ENCODE measurements around the gene EPHX1.

The EPHX1 gene

DNA sequence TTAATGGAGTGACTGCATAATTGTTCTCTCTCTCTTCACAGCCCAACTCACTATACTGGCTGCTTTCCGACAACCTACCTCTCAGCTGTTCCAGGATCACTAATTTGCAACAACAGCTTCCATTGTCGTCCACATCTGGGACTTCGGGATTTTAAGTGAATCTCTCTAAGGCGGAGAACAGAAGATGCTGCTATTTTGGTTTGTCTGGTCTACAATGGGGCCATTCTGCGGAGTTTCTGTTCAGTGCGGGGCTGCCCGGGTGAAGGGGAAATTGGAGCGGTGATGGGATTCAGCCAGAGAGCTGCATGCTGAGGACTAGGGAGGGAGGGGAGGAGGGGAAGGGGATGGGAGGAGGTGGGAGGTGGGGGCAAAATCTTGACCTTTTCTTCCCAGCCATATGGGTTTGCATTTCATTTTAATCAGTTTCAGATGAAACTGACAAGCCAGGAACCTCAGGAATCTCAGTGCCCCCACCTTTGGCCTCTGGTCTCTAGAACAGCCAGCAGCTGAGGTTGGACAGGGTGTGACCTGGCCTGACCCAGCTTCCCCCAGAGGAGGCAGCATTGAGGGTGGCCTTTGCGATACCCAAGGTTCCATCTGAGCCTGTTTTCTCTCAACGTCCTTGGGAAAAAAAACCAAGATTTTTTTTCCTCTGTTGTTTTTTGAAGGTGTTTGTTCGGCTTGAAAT lies 39.2 kb upstream of the EPHX1 start:
- Histone ChIP-seq H2BK15ac (ENCODE audit: low read length) (no peak overlapping the region), H2BK12ac (ENCODE audit: low read length) (no peak overlapping the region), H2BK5ac (ENCODE audit: low read length) (no peak overlapping the region), H3K18ac (ENCODE audit: low read length) (no peak overlapping the region), H2AK5ac (ENCODE audit: low read depth, low read length) (no peak overlapping the region), H3K79me1 (ENCODE audit: low read depth, low read length) (no peaks in the 10 kb centered on the region), H2BK120ac (ENCODE audit: low read depth, low read length) (no peak overlapping the region), H4K8ac (ENCODE audit: low read depth, low read length) (no peak overlapping the region), H3K36me3 (replicated peaks in 1 of 2; ENCODE audit: control insufficient read depth in 2 of 2, insufficient read depth in 2 of 2, low read length in 2 of 2) (no peaks in the 10 kb centered on the region), H3K9me3 (replicated peaks in 1 of 2; ENCODE audit: control insufficient read depth in 2 of 2, insufficient read depth in 1 of 2, low read depth in 1 of 2, low read length in 2 of 2) (no peaks in the 10 kb centered on the region), H3K23ac (ENCODE audit: low read depth, low read length, poor library complexity) (no peak overlapping the region), H2AFZ (ENCODE audit: low read length) (peak overlapping the region; percentile 50), H3K4me1 (ENCODE audit: control insufficient read depth in 2 of 2, insufficient read depth in 1 of 2, low read depth in 1 of 2, low read length in 2 of 2) (peaks cover 27 to 39% of the 10 kb centered on the region in 2 donors), H3K27me3 (ENCODE audit: control insufficient read depth in 3 of 3, insufficient read depth in 3 of 3, low read depth in 1 of 3, low read length in 3 of 3) (no peaks in the 10 kb centered on the region), H3K4me3 (ENCODE audit: low read length in 2 of 2) (no peak overlapping the region), H3K4ac (ENCODE audit: low read length) (no peak overlapping the region), H4K91ac (ENCODE audit: low read depth, low read length, poor library complexity) (no peak overlapping the region), H3K9ac (ENCODE audit: low read depth, low read length, poor library complexity) (no peak overlapping the region), H3K27ac (replicated peaks; ENCODE audit: low read length) (peak overlapping the region; percentile 73), H3K4me2 (ENCODE audit: insufficient read depth, low read length, poor library complexity, severe bottlenecking) (peak overlapping the region; percentile 19), H3K14ac (ENCODE audit: low read length) (no peak overlapping the region)
- WGBS, 2 donors (ENCODE audit: extremely low coverage in 2 of 2, insufficient read length in 2 of 2, insufficient replicate concordance in 1 of 2): no CpG with 5 or more reads among the region's 11 CpGs
- peak; percentile 58 for DNase-seq (ENCODE audit: low spot score)

DNA sequence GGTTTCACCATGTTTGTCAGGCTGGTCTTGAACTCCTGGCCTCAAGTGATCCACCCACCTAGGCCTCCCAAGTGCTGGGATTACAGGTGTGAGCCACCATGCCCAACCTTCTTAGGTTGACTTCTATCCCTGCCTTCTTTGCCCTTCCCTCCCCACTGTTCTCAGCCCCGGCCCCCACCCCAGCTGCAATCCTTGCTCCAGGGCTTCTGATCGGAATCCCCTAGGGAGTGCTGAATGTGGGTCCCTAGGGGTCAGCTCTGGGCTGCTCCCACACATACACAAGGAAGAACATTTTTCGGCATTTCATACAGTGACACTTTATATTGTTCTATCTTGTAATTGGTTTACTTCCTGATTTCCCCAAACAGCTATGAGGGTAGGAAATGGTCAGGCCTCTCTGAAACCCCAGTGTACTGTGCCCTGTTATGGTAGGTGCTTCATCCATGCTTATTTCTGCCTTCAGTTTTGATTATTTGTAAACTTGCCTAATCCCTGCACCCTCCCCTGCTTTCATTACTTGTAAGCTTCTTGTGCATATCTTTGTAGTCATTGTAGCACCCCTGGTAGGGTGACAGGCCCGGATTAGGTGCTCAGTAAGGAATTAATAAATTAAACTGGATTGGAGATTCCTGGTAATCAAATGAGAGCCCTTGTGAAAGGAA lies 38.1 kb upstream of the EPHX1 start:
- Histone ChIP-seq H3K79me1 (ENCODE audit: low read depth, low read length) (no peaks in the 10 kb centered on the region), H3K27ac (replicated peaks; ENCODE audit: low read length) (no peak overlapping the region)

DNA sequence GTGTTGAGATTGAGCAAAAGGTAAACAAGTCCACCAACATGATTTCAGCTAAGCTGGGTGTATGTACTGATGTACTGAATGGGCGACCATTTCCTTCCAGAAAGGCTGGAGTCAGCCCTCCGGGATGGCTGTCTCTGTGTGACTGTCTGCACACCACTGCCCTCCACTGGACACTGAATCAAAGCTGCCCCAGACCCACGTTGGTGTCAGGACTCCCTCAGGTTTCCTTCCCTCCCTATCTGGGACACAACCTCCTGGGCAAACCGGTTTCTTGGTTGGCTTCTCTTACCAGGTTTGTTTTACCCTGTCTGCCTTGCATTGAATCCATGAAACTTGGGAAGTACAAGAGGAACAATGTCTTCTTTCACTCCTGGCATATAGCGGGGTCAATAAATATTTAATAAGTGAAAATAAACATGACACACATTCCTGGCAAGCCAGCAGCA lies 37.6 kb upstream of the EPHX1 start:
- Histone ChIP-seq H2AFZ (ENCODE audit: low read length) (peak overlapping the region; percentile 65), H3K9ac (ENCODE audit: low read depth, low read length, poor library complexity) (no peak overlapping the region), H3K36me3 (replicated peaks in 1 of 2; ENCODE audit: control insufficient read depth in 2 of 2, insufficient read depth in 2 of 2, low read length in 2 of 2) (no peaks in the 10 kb centered on the region), H3K4me2 (ENCODE audit: insufficient read depth, low read length, poor library complexity, severe bottlenecking) (no peak overlapping the region), H3K4me3 (ENCODE audit: low read length in 2 of 2) (no peak overlapping the region), H3K14ac (ENCODE audit: low read length) (no peak overlapping the region), H3K27me3 (ENCODE audit: control insufficient read depth in 3 of 3, insufficient read depth in 3 of 3, low read depth in 1 of 3, low read length in 3 of 3) (no peaks in the 10 kb centered on the region), H3K23ac (ENCODE audit: low read depth, low read length, poor library complexity) (no peak overlapping the region), H2BK5ac (ENCODE audit: low read length) (no peak overlapping the region), H3K4me1 (ENCODE audit: control insufficient read depth in 2 of 2, insufficient read depth in 1 of 2, low read depth in 1 of 2, low read length in 2 of 2) (peaks cover 25 to 39% of the 10 kb centered on the region in 2 donors), H3K79me1 (ENCODE audit: low read depth, low read length) (no peaks in the 10 kb centered on the region), H2BK12ac (ENCODE audit: low read length) (no peak overlapping the region), H2BK15ac (ENCODE audit: low read length) (no peak overlapping the region), H3K18ac (ENCODE audit: low read length) (no peak overlapping the region), H4K8ac (ENCODE audit: low read depth, low read length) (no peak overlapping the region), H3K9me3 (replicated peaks in 1 of 2; ENCODE audit: control insufficient read depth in 2 of 2, insufficient read depth in 1 of 2, low read depth in 1 of 2, low read length in 2 of 2) (no peaks in the 10 kb centered on the region), H4K91ac (ENCODE audit: low read depth, low read length, poor library complexity) (no peak overlapping the region), H3K27ac (replicated peaks; ENCODE audit: low read length) (no peak overlapping the region), H2BK120ac (ENCODE audit: low read depth, low read length) (no peak overlapping the region), H2AK5ac (ENCODE audit: low read depth, low read length) (no peak overlapping the region), H3K4ac (ENCODE audit: low read length) (no peak overlapping the region)
- no CpG with 5 or more reads among the region's 5 CpGs for WGBS, 2 donors (ENCODE audit: extremely low coverage in 2 of 2, insufficient read length in 2 of 2, insufficient replicate concordance in 1 of 2)
- DNase-seq (ENCODE audit: low spot score): peak; percentile 82

More for the DNA sequence above, 38.1 kb upstream of the EPHX1 start:
- no peak overlapping the region for H3K9ac ChIP-seq (ENCODE audit: low read depth, low read length, poor library complexity)
- peaks cover 27 to 39% of the 10 kb centered on the region in 2 donors for H3K4me1 ChIP-seq (ENCODE audit: control insufficient read depth in 2 of 2, insufficient read depth in 1 of 2, low read depth in 1 of 2, low read length in 2 of 2)
- H3K23ac ChIP-seq (ENCODE audit: low read depth, low read length, poor library complexity): no peak overlapping the region
- no peak overlapping the region for H3K14ac ChIP-seq (ENCODE audit: low read length)
- peak overlapping the region; percentile 65 for H2AFZ ChIP-seq (ENCODE audit: low read length)
- H3K4me2 ChIP-seq (ENCODE audit: insufficient read depth, low read length, poor library complexity, severe bottlenecking): no peak overlapping the region
- no peak overlapping the region for H2BK15ac ChIP-seq (ENCODE audit: low read length)
- no peak overlapping the region for H2BK5ac ChIP-seq (ENCODE audit: low read length)
- no peak overlapping the region for H4K8ac ChIP-seq (ENCODE audit: low read depth, low read length)
- H3K4ac ChIP-seq (ENCODE audit: low read length): no peak overlapping the region
- no peaks in the 10 kb centered on the region for H3K36me3 ChIP-seq (replicated peaks in 1 of 2; ENCODE audit: control insufficient read depth in 2 of 2, insufficient read depth in 2 of 2, low read length in 2 of 2)
- no peaks in the 10 kb centered on the region for H3K9me3 ChIP-seq (replicated peaks in 1 of 2; ENCODE audit: control insufficient read depth in 2 of 2, insufficient read depth in 1 of 2, low read depth in 1 of 2, low read length in 2 of 2)
- no CpG with 5 or more reads among the region's 4 CpGs for WGBS, 2 donors (ENCODE audit: extremely low coverage in 2 of 2, insufficient read length in 2 of 2, insufficient replicate concordance in 1 of 2)
- H2BK12ac ChIP-seq (ENCODE audit: low read length): no peak overlapping the region
- no peak overlapping the region for H2AK5ac ChIP-seq (ENCODE audit: low read depth, low read length)
- no peak overlapping the region for H4K91ac ChIP-seq (ENCODE audit: low read depth, low read length, poor library complexity)
- H3K18ac ChIP-seq (ENCODE audit: low read length): no peak overlapping the region
- H3K4me3 ChIP-seq (ENCODE audit: low read length in 2 of 2): no peak overlapping the region
- no peak overlapping the region for H2BK120ac ChIP-seq (ENCODE audit: low read depth, low read length)
- DNase-seq (ENCODE audit: low spot score): no peak
- H3K27me3 ChIP-seq (ENCODE audit: control insufficient read depth in 3 of 3, insufficient read depth in 3 of 3, low read depth in 1 of 3, low read length in 3 of 3): no peaks in the 10 kb centered on the region

DNA sequence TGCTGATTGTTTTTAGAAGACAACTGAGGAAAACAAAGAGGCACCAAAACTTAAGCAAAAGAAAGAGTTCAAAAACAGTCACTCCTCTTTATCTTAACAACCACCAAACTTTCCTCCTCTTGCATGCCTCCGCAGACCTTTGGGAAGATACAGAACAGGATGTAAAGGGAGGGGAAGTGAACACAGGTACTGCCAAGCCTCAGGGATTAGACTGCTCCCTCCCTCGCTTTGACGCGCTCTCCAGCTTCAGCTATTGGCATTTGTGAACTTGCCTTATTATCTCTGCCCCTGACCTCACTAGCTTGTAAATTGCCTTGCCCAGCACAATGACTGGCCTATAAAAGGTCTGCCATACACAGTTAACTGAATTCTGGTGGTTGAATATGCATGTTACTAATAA lies 37.1 kb upstream of the EPHX1 start:
- Histone ChIP-seq H4K91ac (ENCODE audit: low read depth, low read length, poor library complexity) (no peak overlapping the region), H2AK5ac (ENCODE audit: low read depth, low read length) (no peak overlapping the region), H3K36me3 (replicated peaks in 1 of 2; ENCODE audit: control insufficient read depth in 2 of 2, insufficient read depth in 2 of 2, low read length in 2 of 2) (no peaks in the 10 kb centered on the region), H3K23ac (ENCODE audit: low read depth, low read length, poor library complexity) (no peak overlapping the region), H3K27me3 (ENCODE audit: control insufficient read depth in 3 of 3, insufficient read depth in 3 of 3, low read depth in 1 of 3, low read length in 3 of 3) (no peaks in the 10 kb centered on the region), H2BK5ac (ENCODE audit: low read length) (no peak overlapping the region), H3K4me2 (ENCODE audit: insufficient read depth, low read length, poor library complexity, severe bottlenecking) (no peak overlapping the region), H2AFZ (ENCODE audit: low read length) (no peak overlapping the region), H3K9ac (ENCODE audit: low read depth, low read length, poor library complexity) (no peak overlapping the region), H3K27ac (replicated peaks; ENCODE audit: low read length) (no peak overlapping the region), H2BK12ac (ENCODE audit: low read length) (no peak overlapping the region), H3K4ac (ENCODE audit: low read length) (no peak overlapping the region), H3K79me1 (ENCODE audit: low read depth, low read length) (no peaks in the 10 kb centered on the region), H3K14ac (ENCODE audit: low read length) (no peak overlapping the region), H3K4me1 (ENCODE audit: control insufficient read depth in 2 of 2, insufficient read depth in 1 of 2, low read depth in 1 of 2, low read length in 2 of 2) (peaks cover 20 to 34% of the 10 kb centered on the region in 2 donors), H4K8ac (ENCODE audit: low read depth, low read length) (no peak overlapping the region), H3K9me3 (replicated peaks in 1 of 2; ENCODE audit: control insufficient read depth in 2 of 2, insufficient read depth in 1 of 2, low read depth in 1 of 2, low read length in 2 of 2) (no peaks in the 10 kb centered on the region), H3K4me3 (ENCODE audit: low read length in 2 of 2) (no peak overlapping the region), H2BK15ac (ENCODE audit: low read length) (no peak overlapping the region), H3K18ac (ENCODE audit: low read length) (no peak overlapping the region), H2BK120ac (ENCODE audit: low read depth, low read length) (no peak overlapping the region)
- WGBS, 2 donors (ENCODE audit: extremely low coverage in 2 of 2, insufficient read length in 2 of 2, insufficient replicate concordance in 1 of 2): no CpG with 5 or more reads among the region's 4 CpGs
- DNase-seq (ENCODE audit: low spot score): no peak

Measured in neuronal stem cell (in vitro differentiated cells).